ENCODE results near the gene F2. TPM values are rescaled to one million over a fixed set of nuclear protein-coding genes. Genes with fewer than 3 reads are reported as not detected.
A peak's percentile ranks its signal among the peaks of the same experiment; 100 is the strongest.

F2 gene
- total and polyA plus RNA-seq, 2 donors (not counting 1 experiment from before 2014, with no cell fraction given) = not detected

DNA sequence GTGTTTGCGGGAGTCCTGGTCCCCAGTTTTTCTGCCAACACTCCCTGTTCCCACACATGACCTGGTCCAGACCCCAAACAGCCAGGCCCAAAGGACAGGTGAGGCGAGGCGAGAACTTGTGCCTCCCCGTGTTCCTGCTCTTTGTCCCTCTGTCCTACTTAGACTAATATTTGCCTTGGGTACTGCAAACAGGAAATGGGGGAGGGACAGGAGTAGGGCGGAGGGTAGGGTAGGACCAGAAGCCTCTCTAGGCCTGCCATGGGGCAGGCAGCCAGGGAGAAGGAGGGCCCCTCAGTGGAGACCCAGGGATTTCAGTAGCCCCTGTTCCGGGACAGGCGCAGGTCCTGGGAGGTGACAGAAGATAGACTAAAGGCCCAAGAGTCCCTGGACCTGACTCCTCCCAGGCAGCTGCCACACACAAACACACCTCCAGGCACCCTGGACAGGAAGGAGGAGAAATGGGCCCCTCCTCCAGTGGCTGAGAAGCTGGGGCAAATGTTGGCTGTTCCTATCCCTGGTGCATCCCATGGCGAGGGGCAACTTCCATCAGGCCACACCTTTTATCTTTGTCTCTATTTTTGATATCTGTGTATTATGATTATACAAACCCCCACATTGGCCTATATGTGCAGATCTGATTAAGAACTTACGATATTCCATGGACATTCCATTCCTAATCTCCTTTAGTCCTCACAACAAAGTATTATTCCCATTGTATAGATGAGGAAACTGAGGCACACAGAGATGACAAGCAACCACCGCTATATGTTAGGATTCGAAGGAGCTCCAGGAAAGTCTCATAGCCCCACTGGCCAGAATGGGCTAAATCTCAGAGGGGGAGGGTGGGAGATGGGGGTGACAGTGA, 626 bp upstream of the F2 start:
- DNase-seq (ENCODE audit: low read depth in 2 of 2) = peak in 1 of 2 donors; percentile 27
- TF ChIP-seq, protein P1, sequence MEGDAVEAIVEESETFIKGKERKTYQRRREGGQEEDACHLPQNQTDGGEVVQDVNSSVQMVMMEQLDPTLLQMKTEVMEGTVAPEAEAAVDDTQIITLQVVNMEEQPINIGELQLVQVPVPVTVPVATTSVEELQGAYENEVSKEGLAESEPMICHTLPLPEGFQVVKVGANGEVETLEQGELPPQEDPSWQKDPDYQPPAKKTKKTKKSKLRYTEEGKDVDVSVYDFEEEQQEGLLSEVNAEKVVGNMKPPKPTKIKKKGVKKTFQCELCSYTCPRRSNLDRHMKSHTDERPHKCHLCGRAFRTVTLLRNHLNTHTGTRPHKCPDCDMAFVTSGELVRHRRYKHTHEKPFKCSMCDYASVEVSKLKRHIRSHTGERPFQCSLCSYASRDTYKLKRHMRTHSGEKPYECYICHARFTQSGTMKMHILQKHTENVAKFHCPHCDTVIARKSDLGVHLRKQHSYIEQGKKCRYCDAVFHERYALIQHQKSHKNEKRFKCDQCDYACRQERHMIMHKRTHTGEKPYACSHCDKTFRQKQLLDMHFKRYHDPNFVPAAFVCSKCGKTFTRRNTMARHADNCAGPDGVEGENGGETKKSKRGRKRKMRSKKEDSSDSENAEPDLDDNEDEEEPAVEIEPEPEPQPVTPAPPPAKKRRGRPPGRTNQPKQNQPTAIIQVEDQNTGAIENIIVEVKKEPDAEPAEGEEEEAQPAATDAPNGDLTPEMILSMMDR (conservative IDR thresholded peaks at IDR 0.05 in 1 of 2, IDR thresholded peaks at IDR 0.05 in 1 of 2; ENCODE audit: low read depth in 1 of 2, low read length in 2 of 2) = no peak
- TF ChIP-seq EZH2 (IDR thresholded peaks at IDR 0.05; ENCODE audit: low read length, missing control alignments) = no peak
- peaks cover 6% of the 10 kb centered on the region for H3K4me1 ChIP-seq (ENCODE audit: control insufficient read depth, extremely low read depth, insufficient read depth, low read length)

DNA sequence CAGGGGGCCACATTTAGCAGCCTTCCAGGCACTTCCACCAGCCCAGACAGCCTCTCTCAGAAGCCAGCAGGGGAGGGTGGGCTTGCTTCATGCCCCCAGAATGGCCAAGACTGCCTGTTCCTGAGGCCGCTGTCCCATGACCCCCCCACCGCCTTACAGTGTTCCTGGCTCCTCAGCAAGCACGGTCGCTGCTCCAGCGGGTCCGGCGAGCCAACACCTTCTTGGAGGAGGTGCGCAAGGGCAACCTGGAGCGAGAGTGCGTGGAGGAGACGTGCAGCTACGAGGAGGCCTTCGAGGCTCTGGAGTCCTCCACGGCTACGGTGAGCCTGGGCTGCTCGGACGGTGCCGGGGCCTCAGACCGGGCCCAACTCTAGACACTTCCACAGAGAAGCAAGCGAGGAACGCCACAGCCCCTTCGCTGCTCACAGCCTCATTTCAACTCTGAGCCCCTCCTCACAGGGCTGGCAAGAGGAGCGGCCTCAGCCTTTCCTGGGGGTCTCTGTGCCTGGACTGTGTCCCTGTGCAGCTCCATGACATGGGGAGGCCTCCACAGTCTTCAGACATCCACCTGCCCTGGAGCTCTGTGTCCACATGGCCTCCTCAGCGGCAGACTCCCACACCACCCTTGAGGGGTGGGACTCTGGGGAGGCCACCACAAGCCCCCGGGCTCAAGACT, 668 bp downstream of the F2 start:
- Histone ChIP-seq H3K4me3 (replicated peaks in 1 of 4; ENCODE audit: control extremely low read depth in 1 of 4, insufficient read depth in 1 of 4, low read depth in 3 of 4, low read length in 4 of 4) (no peak overlapping the region), H3K4me1 (ENCODE audit: control insufficient read depth, extremely low read depth, insufficient read depth, low read length) (peaks cover under 1% of the 10 kb centered on the region), H3K27ac (ENCODE audit: insufficient read depth, low read length) (no peak overlapping the region), H4K20me1 (ENCODE audit: control insufficient read depth, extremely low read depth, insufficient read depth, low read length) (no peaks in the 10 kb centered on the region), H3K79me2 (ENCODE audit: control insufficient read depth, insufficient read depth, low read length) (no peaks in the 10 kb centered on the region), H3K27me3 (ENCODE audit: control insufficient read depth, insufficient read depth, low read length) (no peaks in the 10 kb centered on the region), H3K9ac (ENCODE audit: insufficient read depth, low read length) (no peak overlapping the region), H3K36me3 (ENCODE audit: control insufficient read depth, insufficient read depth, low read length) (no peaks in the 10 kb centered on the region), H2AFZ (ENCODE audit: low read length) (no peak overlapping the region), H3K4me2 (ENCODE audit: extremely low read depth, insufficient read depth, low read length) (no peak overlapping the region), H3K9me3 (ENCODE audit: control insufficient read depth, insufficient read depth, low read depth, low read length) (no peaks in the 10 kb centered on the region)
- no peak for DNase-seq (ENCODE audit: low read depth in 2 of 2)
- TF ChIP-seq, protein P1 (conservative IDR thresholded peaks at IDR 0.05 in 1 of 2, IDR thresholded peaks at IDR 0.05 in 1 of 2; ENCODE audit: low read depth in 1 of 2, low read length in 2 of 2) = no peak
- no peak for TF ChIP-seq EZH2 (IDR thresholded peaks at IDR 0.05; ENCODE audit: low read length, missing control alignments)

More for the DNA sequence above, 626 bp upstream of the F2 start:
- Histone ChIP-seq H3K27ac (ENCODE audit: insufficient read depth, low read length) (no peak overlapping the region), H3K4me3 (replicated peaks in 1 of 4; ENCODE audit: control extremely low read depth in 1 of 4, insufficient read depth in 1 of 4, low read depth in 3 of 4, low read length in 4 of 4) (no peak overlapping the region), H3K4me2 (ENCODE audit: extremely low read depth, insufficient read depth, low read length) (no peak overlapping the region), H4K20me1 (ENCODE audit: control insufficient read depth, extremely low read depth, insufficient read depth, low read length) (no peaks in the 10 kb centered on the region), H3K9ac (ENCODE audit: insufficient read depth, low read length) (no peak overlapping the region), H3K36me3 (ENCODE audit: control insufficient read depth, insufficient read depth, low read length) (no peaks in the 10 kb centered on the region), H3K9me3 (ENCODE audit: control insufficient read depth, insufficient read depth, low read depth, low read length) (no peaks in the 10 kb centered on the region), H3K79me2 (ENCODE audit: control insufficient read depth, insufficient read depth, low read length) (no peaks in the 10 kb centered on the region), H3K27me3 (ENCODE audit: control insufficient read depth, insufficient read depth, low read length) (no peaks in the 10 kb centered on the region), H2AFZ (ENCODE audit: low read length) (peak overlapping the region; percentile 12)

- Histone ChIP-seq H3K4me1 (ENCODE audit: control insufficient read depth, extremely low read depth, insufficient read depth, low read length) (no peaks in the 10 kb centered on the region), H3K4me2 (ENCODE audit: extremely low read depth, insufficient read depth, low read length) (no peak overlapping the region), H3K27me3 (ENCODE audit: control insufficient read depth, insufficient read depth, low read length) (no peaks in the 10 kb centered on the region), H3K9ac (ENCODE audit: insufficient read depth, low read length) (no peak overlapping the region), H3K27ac (ENCODE audit: insufficient read depth, low read length) (no peak overlapping the region), H3K36me3 (ENCODE audit: control insufficient read depth, insufficient read depth, low read length) (no peaks in the 10 kb centered on the region), H3K79me2 (ENCODE audit: control insufficient read depth, insufficient read depth, low read length) (no peaks in the 10 kb centered on the region), H2AFZ (ENCODE audit: low read length) (no peak overlapping the region), H3K9me3 (ENCODE audit: control insufficient read depth, insufficient read depth, low read depth, low read length) (no peaks in the 10 kb centered on the region), H3K4me3 (replicated peaks in 1 of 4; ENCODE audit: control extremely low read depth in 1 of 4, insufficient read depth in 1 of 4, low read depth in 3 of 4, low read length in 4 of 4) (no peak overlapping the region), H4K20me1 (ENCODE audit: control insufficient read depth, extremely low read depth, insufficient read depth, low read length) (no peaks in the 10 kb centered on the region)
- TF ChIP-seq, protein P1 (conservative IDR thresholded peaks at IDR 0.05 in 1 of 2, IDR thresholded peaks at IDR 0.05 in 1 of 2; ENCODE audit: low read depth in 1 of 2, low read length in 2 of 2) = no peak
- no peak for TF ChIP-seq EZH2 (IDR thresholded peaks at IDR 0.05; ENCODE audit: low read length, missing control alignments)
- DNase-seq (ENCODE audit: low read depth in 2 of 2) = no peak
Measured at GRCh38 chr11:46721286-46721685, 2.3 kb downstream of the F2 start.

Measured in fibroblast of lung (primary cell).